HepG2 (cell line): ENCODE data around the gene RBM44. TPM values are rescaled to one million over a fixed set of nuclear protein-coding genes. Genes with fewer than 3 reads are reported as not detected.

Source experiments
- ATAC-seq: fragments of 200-7000 bp; cut with Tn5 transposase; 3 replicates; pipeline ENCODE4 v1.9.1; 2020; ENCODE audit warnings: mild to moderate bottlenecking, moderate library complexity
- BruUV-seq: library from RNA; stranded (reverse); fragments of 400-500 nt; replicated peaks from 2 replicates; lab custom pipeline; 2021; lab: Mats Ljungman, UMichigan
- CTCF ChIA-PET: fragments of 300-600 bp; formaldehyde crosslinking; extraction: SDS; loops from one replicate; lab custom pipeline; 2021; ENCODE audit warnings: low total read pairs, inconsistent platforms, low intra/inter-chr PET ratio; lab: Yijun Ruan, JAX
- POLR2A ChIA-PET: fragments of 350-600 bp; sonication (Branson Sonifier 250); formaldehyde crosslinking; loops from one replicate; lab custom pipeline; 2020; ENCODE audit warnings: antibody characterized with exemption, inconsistent platforms; lab: Yijun Ruan, JAX
- DNase-seq: peaks from one replicate; pipeline ENCODE4 v3.0.0-alpha.2; 2015; ENCODE audit warnings: low spot score
- FAIRE-seq: peaks from 3 replicates; lab custom pipeline; 2011; peaks lifted over from hg19 to GRCh38; lab: Jason Lieb, UNC
- H2AFZ ChIP-seq: one replicate; pipeline ENCODE4 v1.6.1; 2011; ENCODE audit warnings: low read length, inconsistent platforms
- H3K27ac ChIP-seq: fragments of 300-600 bp; 3 replicates; pipeline ENCODE4 v1.8.0; 2011; ENCODE audit warnings: mixed run types, mild to moderate bottlenecking, mixed read lengths, low read length, inconsistent platforms; ENCODE audit not compliant: insufficient read depth; ENCODE audit errors: extremely low read length
- H3K27me3 ChIP-seq, 2 experiments: fragments of 200-600 bp in 1 of 2; 2 replicates in 1 of 2; 3 replicates in 1 of 2; pipeline versions ENCODE4 v1.6.0 to v1.8.0; 2011; ENCODE audit warnings: low read length in 2 of 2, mild to moderate bottlenecking in 2 of 2, moderate library complexity in 2 of 2, inconsistent platforms in 1 of 2; ENCODE audit not compliant: insufficient read depth in 2 of 2, control insufficient read depth in 1 of 2
- H3K36me3 ChIP-seq, 2 experiments: fragments of 200-600 bp in 1 of 2; replicated peaks in 1 of 2; 2 replicates in 1 of 2; 3 replicates in 1 of 2; pipeline versions ENCODE4 v1.5.1 to v1.8.0; 2011; ENCODE audit warnings: low read length in 2 of 2, inconsistent platforms in 1 of 2; ENCODE audit not compliant: insufficient read depth in 2 of 2, control insufficient read depth in 1 of 2
- H3K4me1 ChIP-seq: 2 replicates; pipeline ENCODE4 v1.5.1; 2012; ENCODE audit warnings: low read length, inconsistent platforms; ENCODE audit not compliant: insufficient read depth
- H3K4me2 ChIP-seq: 2 replicates; pipeline ENCODE4 v1.6.0; 2011; ENCODE audit warnings: low read depth, low read length, inconsistent platforms
- H3K4me3 ChIP-seq, 3 experiments: fragments of 200-600 bp in 1 of 3; sonication (generic), shearing (Covaris generic) in 1 of 3; replicated peaks in 1 of 3; 2 replicates each; pipeline ENCODE4 v1.5.1; 2011 to 2016; ENCODE audit warnings: low read length in 3 of 3, inconsistent platforms in 2 of 3, low read depth in 2 of 3, mild to moderate bottlenecking in 2 of 3, control low read depth in 1 of 3, mixed read lengths in 1 of 3; ENCODE audit not compliant: insufficient read depth in 1 of 3
- H3K79me2 ChIP-seq: one replicate; pipeline ENCODE4 v1.6.1; 2011; ENCODE audit warnings: low read length, inconsistent platforms; ENCODE audit not compliant: insufficient read depth
- H3K9ac ChIP-seq: 2 replicates; pipeline ENCODE4 v1.6.0; 2011; ENCODE audit warnings: mild to moderate bottlenecking, low read depth, low read length, inconsistent platforms; ENCODE audit not compliant: insufficient read depth
- H3K9me3 ChIP-seq: 2 replicates; pipeline ENCODE4 v1.5.1; 2012; ENCODE audit warnings: mild to moderate bottlenecking, low read length
- H4K20me1 ChIP-seq: 2 replicates; pipeline ENCODE4 v1.6.0; 2011; ENCODE audit warnings: inconsistent platforms, mild to moderate bottlenecking, low read length, moderate library complexity; ENCODE audit not compliant: insufficient read depth
- DMAP1 ChIP-seq: IDR thresholded peaks from 2 replicates; pipeline ENCODE4 v1.6.1; 2016
- FOXA3 ChIP-seq: IDR thresholded peaks from 2 replicates; pipeline ENCODE4 v1.6.1; 2016; ENCODE audit warnings: missing genetic modification reagents, missing compliant biosample characterization
- GATAD2A ChIP-seq: IDR thresholded peaks from 2 replicates; pipeline ENCODE4 v1.6.1; 2016
- GFI1 ChIP-seq: sonication (generic); formaldehyde crosslinking; IDR thresholded peaks from 2 replicates; pipeline ENCODE4 v1.5.0; 2020; ENCODE audit warnings: missing genetic modification reagents, mild to moderate bottlenecking, borderline replicate concordance
- KAT2B ChIP-seq: fragments of 150-350 bp; IDR thresholded peaks from 2 replicates; pipeline ENCODE4 v1.6.1; 2014; ENCODE audit warnings: low read depth, low read length, borderline replicate concordance
- MTA1 ChIP-seq: sonication (generic); formaldehyde crosslinking; IDR thresholded peaks from 2 replicates; pipeline ENCODE4 v1.4.0; 2020; ENCODE audit warnings: missing genetic modification reagents, mild to moderate bottlenecking, borderline replicate concordance
- MXD1 ChIP-seq: sonication (generic); formaldehyde crosslinking; IDR thresholded peaks from 2 replicates; pipeline ENCODE4 v1.4.0; 2020; ENCODE audit warnings: mild to moderate bottlenecking, missing genetic modification reagents
- SATB2 ChIP-seq: sonication (generic); formaldehyde crosslinking; IDR thresholded peaks from 2 replicates; pipeline ENCODE4 v1.5.0; 2020; ENCODE audit warnings: missing genetic modification reagents
- SNAI1 ChIP-seq: sonication (generic); formaldehyde crosslinking; IDR thresholded peaks from 2 replicates; pipeline ENCODE4 v1.5.0; 2020; ENCODE audit warnings: mild to moderate bottlenecking, missing genetic modification reagents, borderline replicate concordance
- ZHX1 ChIP-seq: sonication (generic); formaldehyde crosslinking; IDR thresholded peaks from 2 replicates; pipeline ENCODE4 v1.8.1; 2022; ENCODE audit warnings: low read depth, mild to moderate bottlenecking, missing genetic modification reagents
- ZNF326 ChIP-seq: sonication (generic); formaldehyde crosslinking; IDR thresholded peaks from 2 replicates; pipeline ENCODE4 v1.4.0; 2020; ENCODE audit warnings: missing genetic modification reagents, borderline replicate concordance
- ZNF446 ChIP-seq: sonication (generic); formaldehyde crosslinking; IDR thresholded peaks from 2 replicates; pipeline ENCODE4 v1.5.0; 2020; ENCODE audit warnings: mild to moderate bottlenecking, missing genetic modification reagents
- ZNF670 ChIP-seq: sonication (generic); formaldehyde crosslinking; IDR thresholded peaks from 2 replicates; pipeline ENCODE4 v1.8.0; 2022; ENCODE audit warnings: mild to moderate bottlenecking, missing genetic modification reagents, borderline replicate concordance
- ZNF878 ChIP-seq: sonication (generic); formaldehyde crosslinking; IDR thresholded peaks from 2 replicates; pipeline ENCODE4 v1.8.1; 2023; ENCODE audit warnings: mild to moderate bottlenecking, missing genetic modification reagents, moderate library complexity
- ZSCAN12 ChIP-seq: sonication (generic); formaldehyde crosslinking; IDR thresholded peaks from 2 replicates; pipeline ENCODE4 v1.9.0; 2021; ENCODE audit warnings: mild to moderate bottlenecking, missing genetic modification reagents
- WGBS: methylation state at CpG from one replicate; pipeline ENCODE4 v1.1.6; 2017; ENCODE audit warnings: low lambda C conversion rate; 5-methylcytosine and 5-hydroxymethylcytosine counted together
- in situ Hi-C: cut with HindIII; loops from 2 replicates; pipeline ENCODE4 v1.10.0; 2017; ENCODE audit warnings: low pct_unique_long_range_greater_than_20kb; ENCODE audit not compliant: extremely low pct_ligation_motif_present
- intact Hi-C: fragments of 100-400 bp; cut with micrococcal nuclease; formaldehyde crosslinking; loops from one replicate; pipeline ENCODE4 v1.10.0; 2022; ENCODE audit not compliant: unreplicated experiment
- polyA plus RNA-seq, 8 experiments: library from polyadenylated mRNA; depleted of rRNA in 3 of 8; stranded (reverse) in 7 of 8; unstranded in 1 of 8; fragments of >200 nt; fragmentation: Illumina TruSeq in 4 of 8; extraction: Trizol in 4 of 8; gene quantifications; 2 replicates each; pipeline versions ENCODE4 v1.2.1 to v1.2.3, GENCODE V29; 2011 to 2016; ENCODE audit warnings: low read depth in 4 of 8, missing spikeins in 1 of 8, mixed read lengths in 1 of 8; ENCODE audit not compliant: insufficient read depth in 1 of 8
- total RNA-seq, 5 experiments: library from RNA; depleted of rRNA; stranded (reverse); fragments of >200 nt; fragmentation: Illumina TruSeq; extraction: Trizol; gene quantifications; 2 replicates each; pipeline ENCODE4 v1.2.3, GENCODE V29; 2016; ENCODE audit warnings: low read depth in 1 of 5

Gene RBM44
- total and polyA plus RNA-seq, 2 of the 13 experiments (the other 11 are each of a cell fraction or from before 2014, with no cell fraction given) = 0.13 to 0.50 TPM

- TF ChIP-seq ZHX1 (CRISPR knock-in tag) (no peak), MTA1 (CRISPR knock-in tag) (no peak), ZNF670 (CRISPR knock-in tag) (no peak)
These were observed 64.5 kb downstream of the RBM44 start (continued) for GRCh38 chr2:237863102-237863511.

GRCh38 chr2:237863689-237864443, 65.3 kb downstream of the RBM44 start:
- Histone ChIP-seq H3K27ac (no peak overlapping the region), H3K4me1 (peaks cover 41% of the 10 kb centered on the region), H4K20me1 (no peaks in the 10 kb centered on the region), H2AFZ (no peak overlapping the region), H3K27me3 (peaks cover 12 to 79% of the 10 kb centered on the region in 2 experiments; a peak in 4 of 5 replicates), H3K4me3 (no peak overlapping the region), H3K36me3 (no peaks in the 10 kb centered on the region), H3K79me2 (no peaks in the 10 kb centered on the region), H3K9ac (no peak overlapping the region), H3K9me3 (no peaks in the 10 kb centered on the region), H3K4me2 (no peak overlapping the region)
- TF ChIP-seq SATB2 (CRISPR knock-in tag) = no peak
- TF ChIP-seq ZSCAN12 (CRISPR knock-in tag) = no peak
- TF ChIP-seq GFI1 (CRISPR knock-in tag) = no peak
- TF ChIP-seq SNAI1 (CRISPR knock-in tag) = no peak
- TF ChIP-seq GATAD2A = no peak
- no peak for TF ChIP-seq ZNF878 (CRISPR knock-in tag)
- no peak for TF ChIP-seq ZNF446 (CRISPR knock-in tag)
- no peak for TF ChIP-seq MXD1 (CRISPR knock-in tag)
- no peak for TF ChIP-seq KAT2B
- no peak for TF ChIP-seq ZNF326 (CRISPR knock-in tag)
- TF ChIP-seq DMAP1 = no peak
- no peak for TF ChIP-seq FOXA3 (CRISPR knock-in tag)
- no peak for ATAC-seq
- no peak for DNase-seq
- CTCF ChIA-PET = no interaction called here
- 50% methylated on average over 17 of the region's 22 CpGs for WGBS
- POLR2A ChIA-PET = no interaction called here
- in situ Hi-C loops (no loop called here), intact Hi-C loops (no loop called here)
- no TSS peak for BruUV-seq
- no peak for FAIRE-seq
